Measurements from ENCODE around the gene WDR89. TPM values are rescaled to one million over a fixed set of nuclear protein-coding genes. Genes with fewer than 3 reads are reported as not detected.

Gene WDR89
- total and polyA plus RNA-seq, 2 experiments from 2014 or later = 21.5 to 31.8 TPM

DNA sequence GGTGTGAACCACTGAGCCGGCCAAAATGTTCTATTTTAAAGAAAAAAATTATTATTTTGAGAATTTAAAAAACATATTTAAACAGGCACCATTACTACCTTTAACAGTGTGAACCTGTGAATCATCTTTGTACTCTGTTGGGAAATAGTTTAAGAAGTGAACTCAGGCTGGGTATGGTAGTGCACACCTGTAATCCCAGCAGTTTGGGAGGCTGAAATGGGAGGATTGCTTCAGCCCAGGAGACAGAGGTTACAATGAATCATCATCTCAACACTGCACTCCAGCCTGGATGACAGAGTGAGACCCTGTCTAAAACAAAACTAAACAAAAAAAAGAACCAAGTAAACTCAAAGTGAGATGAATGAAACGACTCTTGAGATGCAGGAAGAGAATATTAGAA is 3.1 kb upstream of the WDR89 start:
- Mint-ChIP-seq H3K4me3 (no peak overlapping the region), H3K27me3 (ENCODE audit: insufficient read depth, low read depth, poor library complexity) (peaks cover 5% of the 10 kb centered on the region), H3K9me3 (no peaks in the 10 kb centered on the region), H3K36me3 (ENCODE audit: low read depth) (peaks cover 2% of the 10 kb centered on the region), H3K27ac (no peak overlapping the region), H3K4me1 (peaks cover 6% of the 10 kb centered on the region; the same call in 2 of the 3 replicates)
- H3K4me3 ChIP-seq = no peak overlapping the region
- no peaks in the 10 kb centered on the region; the same call in 1 of the 2 replicates for H4K20me1 ChIP-seq (replicated peaks; ENCODE audit: insufficient read depth)
- peaks cover 12% of the 10 kb centered on the region for H3K79me2 ChIP-seq (replicated peaks; ENCODE audit: insufficient read depth)
- no peaks in the 10 kb centered on the region for H3K27me3 ChIP-seq (ENCODE audit: insufficient read depth)
- no peaks in the 10 kb centered on the region for H3F3A ChIP-seq (replicated peaks; ENCODE audit: low read depth)
- ATAC-seq = no peak
- no peak overlapping the region for H2AFZ ChIP-seq
- TF ChIP-seq CREB1 (CRISPR knock-in tag; IDR thresholded peaks at IDR 0.05; ENCODE audit: low read depth) = no peak
- H3K4me1 ChIP-seq (ENCODE audit: insufficient read depth) = no peaks in the 10 kb centered on the region
- H3K27ac ChIP-seq (ENCODE audit: low read depth) = no peak overlapping the region
- no peak for DNase-seq (ENCODE audit: low spot score)
- no peaks in the 10 kb centered on the region for H3K36me3 ChIP-seq (ENCODE audit: insufficient read depth)
- no peaks in the 10 kb centered on the region for H3K9me2 ChIP-seq (ENCODE audit: insufficient read depth)
- H3K4me2 ChIP-seq = no peak overlapping the region

DNA sequence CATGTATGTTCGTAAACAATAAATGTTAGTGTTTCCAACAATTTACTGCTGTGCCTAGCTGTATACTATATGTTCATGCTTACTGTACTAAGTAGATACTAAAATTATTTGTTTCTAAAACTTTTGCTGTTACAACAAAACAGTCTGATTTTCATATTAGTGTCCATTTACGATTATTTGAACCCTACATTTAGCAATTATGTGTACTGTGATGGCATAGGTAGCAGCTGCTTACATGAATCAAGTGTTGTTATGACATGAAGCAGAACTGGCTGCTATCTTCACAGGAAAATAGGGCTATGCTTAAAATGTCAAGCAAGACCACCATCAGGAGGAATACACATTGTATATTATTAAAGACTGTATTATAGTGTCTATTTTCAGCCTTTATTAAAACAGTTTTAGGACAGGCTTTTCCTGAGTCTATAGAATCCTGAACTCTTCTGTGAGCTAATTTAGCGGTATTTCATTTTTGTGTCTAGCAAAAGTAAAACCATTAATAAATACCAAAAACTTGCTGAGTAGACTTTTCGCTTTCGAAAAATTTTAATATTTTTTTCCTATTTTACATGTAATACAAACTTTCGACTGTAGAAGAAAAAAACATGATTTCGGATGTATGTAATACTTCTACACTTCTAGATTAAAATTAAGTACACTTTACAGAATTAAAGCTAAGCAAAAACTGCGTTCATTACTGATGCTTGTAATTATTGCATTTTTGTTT is 1.1 kb upstream of the WDR89 start:
- Histone ChIP-seq H3K27ac (ENCODE audit: low read depth) (no peak overlapping the region), H3K4me2 (peak overlapping the region; percentile 71), H3F3A (replicated peaks; ENCODE audit: low read depth) (no peaks in the 10 kb centered on the region), H2AFZ (no peak overlapping the region), H3K4me1 (ENCODE audit: insufficient read depth) (no peaks in the 10 kb centered on the region), H3K36me3 (ENCODE audit: insufficient read depth) (no peaks in the 10 kb centered on the region), H3K79me2 (replicated peaks; ENCODE audit: insufficient read depth) (peaks cover 31% of the 10 kb centered on the region), H3K27me3 (ENCODE audit: insufficient read depth) (no peaks in the 10 kb centered on the region), H4K20me1 (replicated peaks; ENCODE audit: insufficient read depth) (no peaks in the 10 kb centered on the region; the same call in 1 of the 2 replicates), H3K4me3 (peak overlapping the region; percentile 47), H3K9me2 (ENCODE audit: insufficient read depth) (no peaks in the 10 kb centered on the region)
- peaks cover 5% of the 10 kb centered on the region; the same call in 2 of the 3 replicates for H3K4me1 Mint-ChIP-seq
- ATAC-seq = no peak
- no peak overlapping the region for H3K27ac Mint-ChIP-seq
- peaks cover 19% of the 10 kb centered on the region for H3K36me3 Mint-ChIP-seq (ENCODE audit: low read depth)
- peaks cover 5% of the 10 kb centered on the region for H3K27me3 Mint-ChIP-seq (ENCODE audit: insufficient read depth, low read depth, poor library complexity)
- no peaks in the 10 kb centered on the region for H3K9me3 Mint-ChIP-seq
- peak overlapping the region; percentile 85 for H3K4me3 Mint-ChIP-seq
- DNase-seq (ENCODE audit: low spot score) = no peak
- TF ChIP-seq CREB1 (CRISPR knock-in tag; IDR thresholded peaks at IDR 0.05; ENCODE audit: low read depth) = no peak
- no peak for TF ChIP-seq ZNF331 (CRISPR knock-in tag; IDR thresholded peaks at IDR 0.05; ENCODE audit: low read depth)
- TF ChIP-seq, protein P1, sequence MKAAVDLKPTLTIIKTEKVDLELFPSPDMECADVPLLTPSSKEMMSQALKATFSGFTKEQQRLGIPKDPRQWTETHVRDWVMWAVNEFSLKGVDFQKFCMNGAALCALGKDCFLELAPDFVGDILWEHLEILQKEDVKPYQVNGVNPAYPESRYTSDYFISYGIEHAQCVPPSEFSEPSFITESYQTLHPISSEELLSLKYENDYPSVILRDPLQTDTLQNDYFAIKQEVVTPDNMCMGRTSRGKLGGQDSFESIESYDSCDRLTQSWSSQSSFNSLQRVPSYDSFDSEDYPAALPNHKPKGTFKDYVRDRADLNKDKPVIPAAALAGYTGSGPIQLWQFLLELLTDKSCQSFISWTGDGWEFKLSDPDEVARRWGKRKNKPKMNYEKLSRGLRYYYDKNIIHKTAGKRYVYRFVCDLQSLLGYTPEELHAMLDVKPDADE (IDR thresholded peaks at IDR 0.05) = no peak
- no peak for TF ChIP-seq EZH2phosphoT487 (IDR thresholded peaks at IDR 0.05; ENCODE audit: unreplicated experiment)
- TF ChIP-seq, protein P2, sequence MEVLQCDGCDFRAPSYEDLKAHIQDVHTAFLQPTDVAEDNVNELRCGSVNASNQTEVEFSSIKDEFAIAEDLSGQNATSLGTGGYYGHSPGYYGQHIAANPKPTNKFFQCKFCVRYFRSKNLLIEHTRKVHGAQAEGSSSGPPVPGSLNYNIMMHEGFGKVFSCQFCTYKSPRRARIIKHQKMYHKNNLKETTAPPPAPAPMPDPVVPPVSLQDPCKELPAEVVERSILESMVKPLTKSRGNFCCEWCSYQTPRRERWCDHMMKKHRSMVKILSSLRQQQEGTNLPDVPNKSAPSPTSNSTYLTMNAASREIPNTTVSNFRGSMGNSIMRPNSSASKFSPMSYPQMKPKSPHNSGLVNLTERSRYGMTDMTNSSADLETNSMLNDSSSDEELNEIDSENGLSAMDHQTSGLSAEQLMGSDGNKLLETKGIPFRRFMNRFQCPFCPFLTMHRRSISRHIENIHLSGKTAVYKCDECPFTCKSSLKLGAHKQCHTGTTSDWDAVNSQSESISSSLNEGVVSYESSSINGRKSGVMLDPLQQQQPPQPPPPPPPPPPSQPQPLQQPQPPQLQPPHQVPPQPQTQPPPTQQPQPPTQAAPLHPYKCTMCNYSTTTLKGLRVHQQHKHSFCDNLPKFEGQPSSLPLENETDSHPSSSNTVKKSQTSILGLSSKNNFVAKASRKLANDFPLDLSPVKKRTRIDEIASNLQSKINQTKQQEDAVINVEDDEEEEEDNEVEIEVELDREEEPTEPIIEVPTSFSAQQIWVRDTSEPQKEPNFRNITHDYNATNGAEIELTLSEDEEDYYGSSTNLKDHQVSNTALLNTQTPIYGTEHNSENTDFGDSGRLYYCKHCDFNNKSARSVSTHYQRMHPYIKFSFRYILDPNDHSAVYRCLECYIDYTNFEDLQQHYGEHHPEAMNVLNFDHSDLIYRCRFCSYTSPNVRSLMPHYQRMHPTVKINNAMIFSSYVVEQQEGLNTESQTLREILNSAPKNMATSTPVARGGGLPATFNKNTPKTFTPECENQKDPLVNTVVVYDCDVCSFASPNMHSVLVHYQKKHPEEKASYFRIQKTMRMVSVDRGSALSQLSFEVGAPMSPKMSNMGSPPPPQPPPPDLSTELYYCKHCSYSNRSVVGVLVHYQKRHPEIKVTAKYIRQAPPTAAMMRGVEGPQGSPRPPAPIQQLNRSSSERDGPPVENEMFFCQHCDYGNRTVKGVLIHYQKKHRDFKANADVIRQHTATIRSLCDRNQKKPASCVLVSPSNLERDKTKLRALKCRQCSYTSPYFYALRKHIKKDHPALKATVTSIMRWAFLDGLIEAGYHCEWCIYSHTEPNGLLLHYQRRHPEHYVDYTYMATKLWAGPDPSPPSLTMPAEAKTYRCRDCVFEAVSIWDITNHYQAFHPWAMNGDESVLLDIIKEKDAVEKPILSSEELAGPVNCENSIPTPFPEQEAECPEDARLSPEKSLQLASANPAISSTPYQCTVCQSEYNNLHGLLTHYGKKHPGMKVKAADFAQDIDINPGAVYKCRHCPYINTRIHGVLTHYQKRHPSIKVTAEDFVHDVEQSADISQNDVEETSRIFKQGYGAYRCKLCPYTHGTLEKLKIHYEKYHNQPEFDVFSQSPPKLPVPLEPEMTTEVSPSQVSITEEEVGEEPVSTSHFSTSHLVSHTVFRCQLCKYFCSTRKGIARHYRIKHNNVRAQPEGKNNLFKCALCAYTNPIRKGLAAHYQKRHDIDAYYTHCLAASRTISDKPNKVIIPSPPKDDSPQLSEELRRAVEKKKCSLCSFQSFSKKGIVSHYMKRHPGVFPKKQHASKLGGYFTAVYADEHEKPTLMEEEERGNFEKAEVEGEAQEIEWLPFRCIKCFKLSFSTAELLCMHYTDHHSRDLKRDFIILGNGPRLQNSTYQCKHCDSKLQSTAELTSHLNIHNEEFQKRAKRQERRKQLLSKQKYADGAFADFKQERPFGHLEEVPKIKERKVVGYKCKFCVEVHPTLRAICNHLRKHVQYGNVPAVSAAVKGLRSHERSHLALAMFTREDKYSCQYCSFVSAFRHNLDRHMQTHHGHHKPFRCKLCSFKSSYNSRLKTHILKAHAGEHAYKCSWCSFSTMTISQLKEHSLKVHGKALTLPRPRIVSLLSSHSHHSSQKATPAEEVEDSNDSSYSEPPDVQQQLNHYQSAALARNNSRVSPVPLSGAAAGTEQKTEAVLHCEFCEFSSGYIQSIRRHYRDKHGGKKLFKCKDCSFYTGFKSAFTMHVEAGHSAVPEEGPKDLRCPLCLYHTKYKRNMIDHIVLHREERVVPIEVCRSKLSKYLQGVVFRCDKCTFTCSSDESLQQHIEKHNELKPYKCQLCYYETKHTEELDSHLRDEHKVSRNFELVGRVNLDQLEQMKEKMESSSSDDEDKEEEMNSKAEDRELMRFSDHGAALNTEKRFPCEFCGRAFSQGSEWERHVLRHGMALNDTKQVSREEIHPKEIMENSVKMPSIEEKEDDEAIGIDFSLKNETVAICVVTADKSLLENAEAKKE (CRISPR knock-in tag; IDR thresholded peaks at IDR 0.05) = no peak
- no peak for TF ChIP-seq JUNB (IDR thresholded peaks at IDR 0.05; ENCODE audit: unreplicated experiment)
- no peak for TF ChIP-seq POLR2AphosphoS5 (IDR thresholded peaks at IDR 0.05; ENCODE audit: low read depth)
- TF ChIP-seq ZNF114 (CRISPR knock-in tag; IDR thresholded peaks at IDR 0.05) = no peak
- no peak for TF ChIP-seq STAT1 (IDR thresholded peaks at IDR 0.05; ENCODE audit: unreplicated experiment)
- TF ChIP-seq, protein P3, sequence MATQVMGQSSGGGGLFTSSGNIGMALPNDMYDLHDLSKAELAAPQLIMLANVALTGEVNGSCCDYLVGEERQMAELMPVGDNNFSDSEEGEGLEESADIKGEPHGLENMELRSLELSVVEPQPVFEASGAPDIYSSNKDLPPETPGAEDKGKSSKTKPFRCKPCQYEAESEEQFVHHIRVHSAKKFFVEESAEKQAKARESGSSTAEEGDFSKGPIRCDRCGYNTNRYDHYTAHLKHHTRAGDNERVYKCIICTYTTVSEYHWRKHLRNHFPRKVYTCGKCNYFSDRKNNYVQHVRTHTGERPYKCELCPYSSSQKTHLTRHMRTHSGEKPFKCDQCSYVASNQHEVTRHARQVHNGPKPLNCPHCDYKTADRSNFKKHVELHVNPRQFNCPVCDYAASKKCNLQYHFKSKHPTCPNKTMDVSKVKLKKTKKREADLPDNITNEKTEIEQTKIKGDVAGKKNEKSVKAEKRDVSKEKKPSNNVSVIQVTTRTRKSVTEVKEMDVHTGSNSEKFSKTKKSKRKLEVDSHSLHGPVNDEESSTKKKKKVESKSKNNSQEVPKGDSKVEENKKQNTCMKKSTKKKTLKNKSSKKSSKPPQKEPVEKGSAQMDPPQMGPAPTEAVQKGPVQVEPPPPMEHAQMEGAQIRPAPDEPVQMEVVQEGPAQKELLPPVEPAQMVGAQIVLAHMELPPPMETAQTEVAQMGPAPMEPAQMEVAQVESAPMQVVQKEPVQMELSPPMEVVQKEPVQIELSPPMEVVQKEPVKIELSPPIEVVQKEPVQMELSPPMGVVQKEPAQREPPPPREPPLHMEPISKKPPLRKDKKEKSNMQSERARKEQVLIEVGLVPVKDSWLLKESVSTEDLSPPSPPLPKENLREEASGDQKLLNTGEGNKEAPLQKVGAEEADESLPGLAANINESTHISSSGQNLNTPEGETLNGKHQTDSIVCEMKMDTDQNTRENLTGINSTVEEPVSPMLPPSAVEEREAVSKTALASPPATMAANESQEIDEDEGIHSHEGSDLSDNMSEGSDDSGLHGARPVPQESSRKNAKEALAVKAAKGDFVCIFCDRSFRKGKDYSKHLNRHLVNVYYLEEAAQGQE (IDR thresholded peaks at IDR 0.05; ENCODE audit: unreplicated experiment) = no peak
- no peak for TF ChIP-seq EZH2 (IDR thresholded peaks at IDR 0.05; ENCODE audit: low read depth, unreplicated experiment)

Measured in GM23338 (cell line).